BJ (cell line): ENCODE data around the gene ANKRD12. TPM values are rescaled to one million over a fixed set of nuclear protein-coding genes. Genes with fewer than 3 reads are reported as not detected.

Experiments
- CTCF ChIA-PET: fragments of 350-600 bp; formaldehyde crosslinking; extraction: SDS; loops from one replicate; lab custom pipeline; 2021; ENCODE audit warnings: antibody characterized with exemption, inconsistent platforms; lab: Yijun Ruan, JAX
- POLR2A ChIA-PET: fragments of 300-600 bp; sonication (Branson Sonifier 250); formaldehyde crosslinking; extraction: SDS; loops from one replicate; lab custom pipeline; 2021; ENCODE audit warnings: antibody characterized with exemption; lab: Charles Lee
- DNase-seq: peaks from one replicate; pipeline ENCODE4 v3.0.0-alpha.2; 2011; ENCODE audit warnings: low read depth
- H3K27me3 ChIP-seq: 2 replicates; pipeline ENCODE4 v1.6.0; 2011; ENCODE audit warnings: low read length; ENCODE audit not compliant: control insufficient read depth, insufficient read depth
- H3K36me3 ChIP-seq: 2 replicates; pipeline ENCODE4 v1.5.1; 2011; ENCODE audit warnings: low read length; ENCODE audit not compliant: control insufficient read depth, insufficient read depth
- H3K4me3 ChIP-seq: 2 replicates; pipeline ENCODE4 v1.5.1; 2011; ENCODE audit warnings: low read depth, mild to moderate bottlenecking, control low read depth, low read length
- polyA plus RNA-seq: library from polyadenylated mRNA; depleted of rRNA; stranded (reverse); fragments of >200 nt; gene quantifications from 2 replicates; pipeline ENCODE4 v1.2.3, GENCODE V29; 2011
- TF ChIP-seq, protein P1 (sequence below): IDR thresholded peaks from 2 replicates; pipeline ENCODE4 v1.5.1; 2011; ENCODE audit warnings: low read depth, mild to moderate bottlenecking, control low read depth, inconsistent platforms, low read length, moderate library complexity; ENCODE audit not compliant: insufficient read depth

The ANKRD12 gene
- polyA plus RNA-seq, 1 experiment = 3.0 TPM

DNA sequence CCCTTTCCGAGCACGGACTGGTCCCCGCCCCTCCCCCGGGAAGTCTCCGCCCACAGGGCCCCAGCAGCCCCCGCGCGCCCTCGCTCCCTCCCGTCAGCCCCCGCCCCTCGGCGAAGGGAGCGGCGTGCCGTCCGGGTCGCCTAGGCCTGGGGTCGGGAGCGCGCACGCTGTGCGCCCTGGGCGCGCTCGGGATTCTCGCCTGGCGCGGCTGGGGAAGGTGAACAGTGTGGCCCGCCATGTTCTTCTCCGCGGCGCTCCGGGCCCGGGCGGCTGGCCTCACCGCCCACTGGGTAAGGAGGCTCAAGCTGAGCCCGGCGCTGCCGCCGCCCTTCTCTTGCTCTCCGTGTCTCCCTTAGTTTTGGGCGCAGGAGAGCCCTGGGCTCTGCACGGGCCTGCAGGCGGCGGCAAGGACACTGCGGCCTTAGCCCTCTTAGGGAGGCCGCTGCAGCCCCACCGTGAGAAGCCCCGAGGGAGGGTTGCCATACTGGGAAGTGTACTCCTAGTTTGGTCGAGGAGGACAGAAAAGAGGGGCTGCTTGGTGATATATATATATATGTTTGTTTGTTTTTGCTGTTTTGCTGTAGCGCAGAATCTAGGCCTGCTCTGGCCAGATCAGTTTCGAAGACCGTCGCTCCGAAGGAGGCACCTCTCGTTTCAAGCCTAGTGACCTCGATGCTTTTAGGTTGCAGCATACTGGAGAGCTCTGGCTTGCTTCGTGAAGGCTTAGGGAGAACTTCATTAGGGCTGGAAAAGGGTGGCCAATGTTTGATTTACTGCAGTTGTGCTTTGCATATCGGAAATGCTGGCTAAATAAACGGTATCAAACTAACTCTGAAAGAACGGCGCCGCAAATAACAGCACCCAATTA, 33.8 kb upstream of the ANKRD12 start, which contains the start of gene NDUFV2:
Gene NDUFV2 (plus strand): TSS at position 192 of the 868 bp plus-strand sequence. CDS start 45 bp downstream, at position 237.
- POLR2A ChIA-PET = no interaction called here
- CTCF ChIA-PET = interaction anchor here (1.0 to 3.5 kb wide), 2 partner anchors 29 kb away, joined by 5 to 19 read pairs; no protein-coding TSS in a partner anchor
- no peaks in the 10 kb centered on the region for H3K36me3 ChIP-seq
- no peaks in the 10 kb centered on the region for H3K27me3 ChIP-seq
- DNase-seq = peak; percentile 52
- TF ChIP-seq, protein P1, sequence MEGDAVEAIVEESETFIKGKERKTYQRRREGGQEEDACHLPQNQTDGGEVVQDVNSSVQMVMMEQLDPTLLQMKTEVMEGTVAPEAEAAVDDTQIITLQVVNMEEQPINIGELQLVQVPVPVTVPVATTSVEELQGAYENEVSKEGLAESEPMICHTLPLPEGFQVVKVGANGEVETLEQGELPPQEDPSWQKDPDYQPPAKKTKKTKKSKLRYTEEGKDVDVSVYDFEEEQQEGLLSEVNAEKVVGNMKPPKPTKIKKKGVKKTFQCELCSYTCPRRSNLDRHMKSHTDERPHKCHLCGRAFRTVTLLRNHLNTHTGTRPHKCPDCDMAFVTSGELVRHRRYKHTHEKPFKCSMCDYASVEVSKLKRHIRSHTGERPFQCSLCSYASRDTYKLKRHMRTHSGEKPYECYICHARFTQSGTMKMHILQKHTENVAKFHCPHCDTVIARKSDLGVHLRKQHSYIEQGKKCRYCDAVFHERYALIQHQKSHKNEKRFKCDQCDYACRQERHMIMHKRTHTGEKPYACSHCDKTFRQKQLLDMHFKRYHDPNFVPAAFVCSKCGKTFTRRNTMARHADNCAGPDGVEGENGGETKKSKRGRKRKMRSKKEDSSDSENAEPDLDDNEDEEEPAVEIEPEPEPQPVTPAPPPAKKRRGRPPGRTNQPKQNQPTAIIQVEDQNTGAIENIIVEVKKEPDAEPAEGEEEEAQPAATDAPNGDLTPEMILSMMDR = no peak
- peak within 1 kb of the TSS; percentile 46 for H3K4me3 ChIP-seq

DNA sequence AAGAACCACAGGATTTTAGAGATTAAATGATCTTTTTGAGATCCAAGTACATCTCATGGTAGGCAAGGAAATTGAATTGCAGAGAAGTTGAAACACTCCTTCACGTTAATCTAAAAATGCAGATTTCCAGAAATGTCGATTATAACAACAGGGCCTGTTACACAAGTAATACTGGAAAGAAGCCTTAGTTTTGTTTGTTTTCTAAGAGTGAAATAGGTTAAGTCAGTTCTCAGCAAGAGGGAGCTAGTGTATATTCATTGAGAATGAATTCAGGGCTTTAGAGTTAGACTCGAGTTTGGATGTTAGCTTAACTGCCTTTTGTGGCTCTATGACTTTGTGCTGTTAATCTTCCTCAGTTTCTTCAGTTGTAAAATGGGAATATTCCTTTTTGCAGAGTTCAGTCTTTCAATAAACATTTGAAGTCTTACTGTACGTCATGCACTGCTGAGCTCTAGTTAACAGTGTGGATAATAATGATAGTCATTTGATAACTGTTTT, 33.2 kb upstream of the ANKRD12 start:
- no peaks in the 10 kb centered on the region for H3K27me3 ChIP-seq
- no peak for DNase-seq
- peak overlapping the region; percentile 46 for H3K4me3 ChIP-seq
- TF ChIP-seq, protein P1 = no peak
- POLR2A ChIA-PET = no interaction called here
- CTCF ChIA-PET = interaction anchor here (1.0 to 1.2 kb wide), 2 partner anchors 30 to 39 kb away, joined by 3 to 5 read pairs; no protein-coding TSS in a partner anchor
- no peaks in the 10 kb centered on the region for H3K36me3 ChIP-seq

DNA sequence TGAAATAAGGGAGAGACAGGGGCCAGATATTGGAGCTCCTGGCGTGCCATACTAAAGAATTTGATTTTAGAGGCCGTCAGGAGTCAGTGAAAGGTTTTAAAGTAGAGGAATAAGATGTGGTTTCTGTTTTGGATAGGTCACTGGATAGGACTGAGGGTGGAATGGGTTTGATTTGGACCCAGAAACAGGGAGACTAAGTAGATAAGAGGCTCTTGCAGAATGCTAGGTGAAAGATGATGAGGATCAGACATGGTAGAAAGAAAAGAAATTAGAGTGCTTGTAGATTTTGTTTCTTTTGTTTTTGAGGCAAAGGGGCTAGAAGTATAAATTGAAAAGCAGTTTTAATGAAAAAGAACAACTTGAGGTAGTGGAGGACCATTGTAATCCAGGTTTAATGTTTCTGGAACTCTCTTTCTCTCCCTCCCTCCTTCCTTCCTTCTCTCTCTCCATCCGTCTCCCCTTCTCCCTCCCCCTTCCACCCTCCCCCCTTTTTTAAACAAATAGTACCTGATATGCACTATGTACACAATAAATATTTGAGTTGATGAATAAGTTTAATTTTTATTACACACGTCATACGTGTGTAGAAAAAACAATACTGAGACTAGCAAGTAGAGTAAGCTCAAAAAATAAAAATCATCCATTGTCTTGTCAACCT, 32.2 kb upstream of the ANKRD12 start:
- H3K36me3 ChIP-seq = no peaks in the 10 kb centered on the region
- H3K27me3 ChIP-seq = no peaks in the 10 kb centered on the region
- no peak for DNase-seq
- TF ChIP-seq, protein P1 = no peak
- ChIA-PET CTCF (interaction anchor here (1.2 to 2.3 kb wide), 3 partner anchors 31 to 38 kb away, joined by 3 to 6 read pairs (median 5); no protein-coding TSS in a partner anchor), POLR2A (interaction anchor here (0.6 kb wide), 1 partner anchor 159 kb away, joined by 3 read pairs; no protein-coding TSS in a partner anchor)
- peak overlapping the region; percentile 46 for H3K4me3 ChIP-seq

DNA sequence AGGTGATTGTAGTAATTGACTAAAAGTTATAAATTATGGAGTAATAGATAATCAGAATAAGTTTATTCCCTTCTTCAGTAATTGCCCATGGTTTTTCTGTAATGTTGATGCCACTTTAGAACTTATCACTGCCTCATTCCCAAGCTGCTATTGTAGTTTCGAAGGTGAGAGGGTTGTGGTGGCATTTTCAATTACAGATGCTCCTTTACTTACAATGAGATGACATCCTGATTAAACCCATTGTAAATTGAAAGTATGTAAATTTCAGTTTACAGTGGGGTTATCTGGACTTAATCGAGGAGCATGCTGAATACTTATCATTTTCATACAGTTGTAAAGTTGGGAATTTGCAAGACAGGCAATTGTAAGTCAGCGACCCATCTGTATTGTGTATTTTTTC, 31.2 kb upstream of the ANKRD12 start:
- no peaks in the 10 kb centered on the region for H3K36me3 ChIP-seq
- no peak for DNase-seq
- no peaks in the 10 kb centered on the region for H3K27me3 ChIP-seq
- H3K4me3 ChIP-seq = 0 out of 2 replicates have a peak overlapping the region, but pooled peaks have one; percentile 7
- ChIA-PET POLR2A (no interaction called here), CTCF (interaction anchor here (1.2 to 2.3 kb wide), 2 partner anchors 30 to 32 kb away, joined by 5 to 6 read pairs; no protein-coding TSS in a partner anchor)
- TF ChIP-seq, protein P1 = no peak
